AG08395 (cell line): Measurements from ENCODE around the gene MS4A2.
"Not testable (repeated sequence)": the region's sequence is repeated elsewhere in the genome, so short reads cannot be mapped to it uniquely, and the experiment has no call there.

Experiments used
- DNase-seq: peaks from one replicate; pipeline ENCODE4 v3.0.0; 2012; ENCODE audit warnings: mixed read lengths, low spot score

The MS4A2 gene

GRCh38 chr11:60101368-60101767 lies 12.9 kb downstream of the MS4A2 start:
- DNase-seq, result not testable (repeated sequence)

GRCh38 chr11:60104471-60105115 lies 16.1 kb downstream of the MS4A2 start:
- not testable (repeated sequence) for DNase-seq

- DNase-seq, result not testable (repeated sequence)
Observed at GRCh38 chr11:60108631-60109030, 20.2 kb downstream of the MS4A2 start.

- DNase-seq, result no peak
Observed at GRCh38 chr11:60111793-60112192, 23.3 kb downstream of the MS4A2 start.

- DNase-seq, result no peak
Observed at GRCh38 chr11:60116996-60117790, 28.7 kb downstream of the MS4A2 start.

- DNase-seq, result no peak
Observed at GRCh38 chr11:60118338-60118737, 29.9 kb downstream of the MS4A2 start.

- no peak for DNase-seq
Observed at GRCh38 chr11:60119710-60120109, 31.2 kb downstream of the MS4A2 start.

GRCh38 chr11:60121264-60121663 lies 32.8 kb downstream of the MS4A2 start:
- no peak for DNase-seq

GRCh38 chr11:60122414-60123036 lies 34.1 kb downstream of the MS4A2 start:
- no peak for DNase-seq

GRCh38 chr11:60124802-60125432 lies 36.5 kb downstream of the MS4A2 start:
- DNase-seq, result no peak

- DNase-seq, result no peak
Observed at GRCh38 chr11:60125956-60126585, 37.6 kb downstream of the MS4A2 start.

GRCh38 chr11:60127311-60127811 lies 38.9 kb downstream of the MS4A2 start:
- no peak for DNase-seq

- no peak for DNase-seq
Observed at GRCh38 chr11:60128376-60128775, 39.9 kb downstream of the MS4A2 start.

GRCh38 chr11:60128866-60129265 lies 40.4 kb downstream of the MS4A2 start:
- not testable (repeated sequence) for DNase-seq

- no peak for DNase-seq
Observed at GRCh38 chr11:60129853-60130252, 41.4 kb downstream of the MS4A2 start.

- no peak for DNase-seq
Observed at GRCh38 chr11:60130496-60130895, 42.0 kb downstream of the MS4A2 start.

GRCh38 chr11:60131912-60132311 lies 43.4 kb downstream of the MS4A2 start:
- DNase-seq, result no peak

GRCh38 chr11:60133917-60134316 lies 45.5 kb downstream of the MS4A2 start:
- DNase-seq, result no peak

GRCh38 chr11:60143768-60144167 lies 55.3 kb downstream of the MS4A2 start:
- DNase-seq, result no peak

- no peak for DNase-seq
Observed at GRCh38 chr11:60145677-60146076, 57.2 kb downstream of the MS4A2 start.
